GM18951 (cell line): ENCODE measurements around the gene RGS9.

Experiments used
- POLR2A ChIP-seq: IDR thresholded peaks from 4 replicates; pipeline ENCODE4 v1.6.1; 2011; ENCODE audit warnings: mild to moderate bottlenecking; ENCODE audit not compliant: insufficient read length, insufficient read depth; ENCODE audit errors: extremely low read depth
- in situ Hi-C: fragments of 300-500 bp; cut with MboI; formaldehyde crosslinking; loops from one replicate; pipeline ENCODE4 v1.12.0; 2022; ENCODE audit warnings: low sequenced_read_pairs, mixed read lengths, inconsistent platforms; ENCODE audit not compliant: unreplicated experiment

Gene RGS9

GRCh38 chr17:65261152-65261551 lies 124.0 kb downstream of the RGS9 start:
- in situ Hi-C loops, result no loop called here
- TF ChIP-seq POLR2A, result no peak

- in situ Hi-C loops, result no loop called here
Observed at GRCh38 chr17:65261682-65262636, 124.8 kb downstream of the RGS9 start.

GRCh38 chr17:65265276-65265675 lies 128.1 kb downstream of the RGS9 start:
- in situ Hi-C loops, result no loop called here
- TF ChIP-seq POLR2A, result no peak

More at GRCh38 chr17:65261682-65262636, 124.8 kb downstream of the RGS9 start:
- TF ChIP-seq POLR2A, result no peak

- no peak for TF ChIP-seq POLR2A
- in situ Hi-C loops, result no loop called here
Observed at GRCh38 chr17:65268832-65269231, 131.7 kb downstream of the RGS9 start.

GRCh38 chr17:65270499-65271253 lies 133.5 kb downstream of the RGS9 start:
- no peak for TF ChIP-seq POLR2A
- in situ Hi-C loops, result no loop called here

- TF ChIP-seq POLR2A, result no peak
- in situ Hi-C loops, result no loop called here
Observed at GRCh38 chr17:65271296-65271695, 134.1 kb downstream of the RGS9 start.
